AG09309 (cell line): ENCODE results near the gene MME.

Source experiments
- DNase-seq: peaks from one replicate; pipeline ENCODE4 v3.0.0-alpha.2; 2010; ENCODE audit warnings: low read depth
- H3K4me3 ChIP-seq: 2 replicates; pipeline ENCODE4 v1.5.1; 2011; ENCODE audit warnings: mild to moderate bottlenecking, low read depth, low read length, moderate library complexity; ENCODE audit not compliant: control insufficient read depth
- CTCF ChIP-seq: IDR thresholded peaks from 2 replicates; pipeline ENCODE4 v1.5.1; 2011; ENCODE audit warnings: mild to moderate bottlenecking, low read depth, low read length, inconsistent platforms; ENCODE audit not compliant: insufficient read depth, control insufficient read depth; ENCODE audit errors: missing control alignments

MME gene

GRCh38 chr3:155065537-155065936, 14.6 kb upstream of the MME start:
- DNase-seq, result peak; percentile 59
- H3K4me3 ChIP-seq, result no peak overlapping the region
- no peak for TF ChIP-seq CTCF

- no peak for DNase-seq
- H3K4me3 ChIP-seq, result no peak overlapping the region
- no peak for TF ChIP-seq CTCF
Measured at GRCh38 chr3:155069729-155070128, 10.4 kb upstream of the MME start.

- H3K4me3 ChIP-seq, result no peak overlapping the region
- no peak for DNase-seq
- TF ChIP-seq CTCF, result no peak
Measured at GRCh38 chr3:155070316-155070715, 9.8 kb upstream of the MME start.

- no peak for TF ChIP-seq CTCF
- peak; percentile 95 for DNase-seq
Measured at GRCh38 chr3:155070932-155071387, 9.2 kb upstream of the MME start.

GRCh38 chr3:155075200-155075599, 4.9 kb upstream of the MME start:
- DNase-seq, result no peak
- no peak for TF ChIP-seq CTCF

More at GRCh38 chr3:155070932-155071387, 9.2 kb upstream of the MME start:
- no peak overlapping the region for H3K4me3 ChIP-seq

GRCh38 chr3:155076888-155077287, 3.2 kb upstream of the MME start:
- H3K4me3 ChIP-seq, result no peak overlapping the region
- TF ChIP-seq CTCF, result no peak
- no peak for DNase-seq

More at GRCh38 chr3:155075200-155075599, 4.9 kb upstream of the MME start:
- H3K4me3 ChIP-seq, result no peak overlapping the region
